HFFc6 (cell line): Measurements from ENCODE around the gene FBXW4. TPM values are rescaled to one million over a fixed set of nuclear protein-coding genes. Genes with fewer than 3 reads are reported as not detected.

Experiments used
- DNase-seq: peaks from one replicate; pipeline ENCODE4 v3.0.0-alpha.2; 2018
- H3K27ac Mint-ChIP-seq: 2 replicates; pipeline ENCODE4 v1.8.0; 2020; ENCODE audit warnings: mild to moderate bottlenecking, mixed read lengths
- H3K27me3 Mint-ChIP-seq: 2 replicates; pipeline ENCODE4 v1.8.0; 2021; ENCODE audit warnings: mild to moderate bottlenecking, moderate library complexity, mixed read lengths; ENCODE audit not compliant: insufficient read depth
- H3K36me3 Mint-ChIP-seq: 2 replicates; pipeline ENCODE4 v1.8.0; 2021; ENCODE audit warnings: low read depth, mixed read lengths
- H3K4me1 Mint-ChIP-seq: 2 replicates; pipeline ENCODE4 v1.8.0; 2020; ENCODE audit warnings: low read depth, mixed read lengths
- H3K4me3 Mint-ChIP-seq: 2 replicates; pipeline ENCODE4 v1.8.0; 2020; ENCODE audit warnings: mild to moderate bottlenecking, moderate library complexity, mixed read lengths
- H3K9me3 Mint-ChIP-seq: 2 replicates; pipeline ENCODE4 v1.8.0; 2020; ENCODE audit warnings: mild to moderate bottlenecking, mixed read lengths
- CTCF ChIP-seq: fragments of 200-600 bp; sonication (generic); IDR thresholded peaks from 2 replicates; pipeline ENCODE4 v1.5.0; 2021; ENCODE audit warnings: antibody characterized with exemption, mild to moderate bottlenecking
- total RNA-seq, 6 experiments: library from RNA; stranded (reverse); fragmentation: NEBNext Ultra II Directional; extraction: Animal tissue kit (Norgen Biotek cat#: 25700); gene quantifications; 2 replicates in 1 of 6; 3 replicates in 5 of 6; pipeline ENCODE4 v1.2.3, GENCODE V29; 2021

Gene FBXW4
- total RNA-seq, 6 experiments from 2014 or later, result 22.9 to 33.3 (median 28.8) TPM

GRCh38 chr10:101568054-101568745 is 126.8 kb downstream of the FBXW4 start:
- peaks cover 18% of the 10 kb centered on the region; the same call in 1 of the 2 replicates for H3K4me1 Mint-ChIP-seq
- H3K9me3 Mint-ChIP-seq, result peaks cover 8% of the 10 kb centered on the region
- H3K4me3 Mint-ChIP-seq, result no peak overlapping the region
- H3K27ac Mint-ChIP-seq, result no peak overlapping the region
- no peak for DNase-seq
- no peaks in the 10 kb centered on the region for H3K36me3 Mint-ChIP-seq
- no peak for TF ChIP-seq CTCF
- peaks cover 36% of the 10 kb centered on the region for H3K27me3 Mint-ChIP-seq

- TF ChIP-seq CTCF, result no peak
- peaks cover 18% of the 10 kb centered on the region; the same call in 1 of the 2 replicates for H3K4me1 Mint-ChIP-seq
- DNase-seq, result no peak
- H3K27me3 Mint-ChIP-seq, result peaks cover 43% of the 10 kb centered on the region
- peak overlapping the region; percentile 4; the same call in 1 of the 2 replicates for H3K4me3 Mint-ChIP-seq
- H3K36me3 Mint-ChIP-seq, result no peaks in the 10 kb centered on the region
- H3K9me3 Mint-ChIP-seq, result peaks cover under 1% of the 10 kb centered on the region; the same call in 1 of the 2 replicates
- H3K27ac Mint-ChIP-seq, result no peak overlapping the region
Measured at GRCh38 chr10:101567165-101568006, 127.6 kb downstream of the FBXW4 start.

GRCh38 chr10:101566333-101567164 is 128.4 kb downstream of the FBXW4 start:
- Mint-ChIP-seq H3K27ac (no peak overlapping the region), H3K4me1 (peaks cover 18% of the 10 kb centered on the region; the same call in 1 of the 2 replicates), H3K36me3 (no peaks in the 10 kb centered on the region), H3K9me3 (no peaks in the 10 kb centered on the region), H3K27me3 (peaks cover 47% of the 10 kb centered on the region), H3K4me3 (peak overlapping the region; percentile 65; the same call in 1 of the 2 replicates)
- DNase-seq, result no peak
- no peak for TF ChIP-seq CTCF

GRCh38 chr10:101565936-101566332 is 129.0 kb downstream of the FBXW4 start:
- no peak for DNase-seq
- H3K4me3 Mint-ChIP-seq, result peak overlapping the region; percentile 65; the same call in 1 of the 2 replicates
- H3K27me3 Mint-ChIP-seq, result peaks cover 49% of the 10 kb centered on the region
- TF ChIP-seq CTCF, result no peak
- no peaks in the 10 kb centered on the region for H3K36me3 Mint-ChIP-seq
- H3K4me1 Mint-ChIP-seq, result peaks cover 15% of the 10 kb centered on the region; the same call in 1 of the 2 replicates
- H3K27ac Mint-ChIP-seq, result no peak overlapping the region
- no peaks in the 10 kb centered on the region for H3K9me3 Mint-ChIP-seq

- TF ChIP-seq CTCF, result no peak
- no peak overlapping the region for H3K4me3 Mint-ChIP-seq
- no peak overlapping the region for H3K27ac Mint-ChIP-seq
- H3K27me3 Mint-ChIP-seq, result peaks cover 50% of the 10 kb centered on the region
- no peaks in the 10 kb centered on the region for H3K9me3 Mint-ChIP-seq
- no peaks in the 10 kb centered on the region for H3K36me3 Mint-ChIP-seq
- DNase-seq, result no peak
- peaks cover 10% of the 10 kb centered on the region; the same call in 1 of the 2 replicates for H3K4me1 Mint-ChIP-seq
Measured at GRCh38 chr10:101565370-101565900, 129.5 kb downstream of the FBXW4 start.
